ENCODE results near the gene ETV1.

ETV1 gene

GRCh38 chr7:13852281-13852968, 137.0 kb downstream of the ETV1 start:
- TF ChIP-seq CTCF (IDR thresholded peaks at IDR 0.05; ENCODE audit: low read depth, low read length, missing control alignments), result no peak
- Histone ChIP-seq H3K27me3 (replicated peaks) (no peaks in the 10 kb centered on the region), H3K4me3 (ENCODE audit: low read depth, low read length) (no peak overlapping the region), H3K36me3 (replicated peaks) (no peaks in the 10 kb centered on the region), H3K27ac (no peak overlapping the region)
- in situ Hi-C loops (cut with HindIII; ENCODE audit: low pct_ligation_motif_present, low sequenced_read_pairs), result no loop called here
- no peak for DNase-seq

- DNase-seq, result peak; percentile 58
- Histone ChIP-seq H3K36me3 (replicated peaks) (no peaks in the 10 kb centered on the region), H3K27ac (no peak overlapping the region), H3K4me3 (ENCODE audit: low read depth, low read length) (no peak overlapping the region), H3K27me3 (replicated peaks) (no peaks in the 10 kb centered on the region)
- TF ChIP-seq CTCF (IDR thresholded peaks at IDR 0.05; ENCODE audit: low read depth, low read length, missing control alignments), result no peak
- in situ Hi-C loops (cut with HindIII; ENCODE audit: low pct_ligation_motif_present, low sequenced_read_pairs), result no loop called here
Observed at GRCh38 chr7:13851736-13852135, 137.7 kb downstream of the ETV1 start.

- DNase-seq, result peak; percentile 94
- no peak for TF ChIP-seq CTCF (IDR thresholded peaks at IDR 0.05; ENCODE audit: low read depth, low read length, missing control alignments)
- H3K27me3 ChIP-seq (replicated peaks), result no peaks in the 10 kb centered on the region
- H3K27ac ChIP-seq, result peak overlapping the region; percentile 84
- no peaks in the 10 kb centered on the region for H3K36me3 ChIP-seq (replicated peaks)
- no peak overlapping the region for H3K4me3 ChIP-seq (ENCODE audit: low read depth, low read length)
- in situ Hi-C loops (cut with HindIII; ENCODE audit: low pct_ligation_motif_present, low sequenced_read_pairs), result no loop called here
Observed at GRCh38 chr7:13850185-13850752, 139.2 kb downstream of the ETV1 start.

GRCh38 chr7:13849163-13849892, 140.1 kb downstream of the ETV1 start:
- in situ Hi-C loops (cut with HindIII; ENCODE audit: low pct_ligation_motif_present, low sequenced_read_pairs), result no loop called here
- Histone ChIP-seq H3K4me3 (ENCODE audit: low read depth, low read length) (no peak overlapping the region), H3K36me3 (replicated peaks) (no peaks in the 10 kb centered on the region), H3K27me3 (replicated peaks) (no peaks in the 10 kb centered on the region), H3K27ac (peak overlapping the region; percentile 84)
- no peak for DNase-seq
- TF ChIP-seq CTCF (IDR thresholded peaks at IDR 0.05; ENCODE audit: low read depth, low read length, missing control alignments), result no peak

- Histone ChIP-seq H3K27me3 (replicated peaks) (no peaks in the 10 kb centered on the region), H3K36me3 (replicated peaks) (no peaks in the 10 kb centered on the region), H3K4me3 (ENCODE audit: low read depth, low read length) (no peak overlapping the region), H3K27ac (no peak overlapping the region)
- DNase-seq, result no peak
- in situ Hi-C loops (cut with HindIII; ENCODE audit: low pct_ligation_motif_present, low sequenced_read_pairs), result no loop called here
- TF ChIP-seq CTCF (IDR thresholded peaks at IDR 0.05; ENCODE audit: low read depth, low read length, missing control alignments), result no peak
Observed at GRCh38 chr7:13848681-13849131, 140.8 kb downstream of the ETV1 start.

Measured in brain microvascular endothelial cell (primary cell).